Measurements from ENCODE around the gene NLRC5.
A peak's percentile ranks its signal among the peaks of the same experiment; 100 is the strongest.

Gene NLRC5, protein sequence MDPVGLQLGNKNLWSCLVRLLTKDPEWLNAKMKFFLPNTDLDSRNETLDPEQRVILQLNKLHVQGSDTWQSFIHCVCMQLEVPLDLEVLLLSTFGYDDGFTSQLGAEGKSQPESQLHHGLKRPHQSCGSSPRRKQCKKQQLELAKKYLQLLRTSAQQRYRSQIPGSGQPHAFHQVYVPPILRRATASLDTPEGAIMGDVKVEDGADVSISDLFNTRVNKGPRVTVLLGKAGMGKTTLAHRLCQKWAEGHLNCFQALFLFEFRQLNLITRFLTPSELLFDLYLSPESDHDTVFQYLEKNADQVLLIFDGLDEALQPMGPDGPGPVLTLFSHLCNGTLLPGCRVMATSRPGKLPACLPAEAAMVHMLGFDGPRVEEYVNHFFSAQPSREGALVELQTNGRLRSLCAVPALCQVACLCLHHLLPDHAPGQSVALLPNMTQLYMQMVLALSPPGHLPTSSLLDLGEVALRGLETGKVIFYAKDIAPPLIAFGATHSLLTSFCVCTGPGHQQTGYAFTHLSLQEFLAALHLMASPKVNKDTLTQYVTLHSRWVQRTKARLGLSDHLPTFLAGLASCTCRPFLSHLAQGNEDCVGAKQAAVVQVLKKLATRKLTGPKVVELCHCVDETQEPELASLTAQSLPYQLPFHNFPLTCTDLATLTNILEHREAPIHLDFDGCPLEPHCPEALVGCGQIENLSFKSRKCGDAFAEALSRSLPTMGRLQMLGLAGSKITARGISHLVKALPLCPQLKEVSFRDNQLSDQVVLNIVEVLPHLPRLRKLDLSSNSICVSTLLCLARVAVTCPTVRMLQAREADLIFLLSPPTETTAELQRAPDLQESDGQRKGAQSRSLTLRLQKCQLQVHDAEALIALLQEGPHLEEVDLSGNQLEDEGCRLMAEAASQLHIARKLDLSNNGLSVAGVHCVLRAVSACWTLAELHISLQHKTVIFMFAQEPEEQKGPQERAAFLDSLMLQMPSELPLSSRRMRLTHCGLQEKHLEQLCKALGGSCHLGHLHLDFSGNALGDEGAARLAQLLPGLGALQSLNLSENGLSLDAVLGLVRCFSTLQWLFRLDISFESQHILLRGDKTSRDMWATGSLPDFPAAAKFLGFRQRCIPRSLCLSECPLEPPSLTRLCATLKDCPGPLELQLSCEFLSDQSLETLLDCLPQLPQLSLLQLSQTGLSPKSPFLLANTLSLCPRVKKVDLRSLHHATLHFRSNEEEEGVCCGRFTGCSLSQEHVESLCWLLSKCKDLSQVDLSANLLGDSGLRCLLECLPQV (N-terminal part only)

DNA sequence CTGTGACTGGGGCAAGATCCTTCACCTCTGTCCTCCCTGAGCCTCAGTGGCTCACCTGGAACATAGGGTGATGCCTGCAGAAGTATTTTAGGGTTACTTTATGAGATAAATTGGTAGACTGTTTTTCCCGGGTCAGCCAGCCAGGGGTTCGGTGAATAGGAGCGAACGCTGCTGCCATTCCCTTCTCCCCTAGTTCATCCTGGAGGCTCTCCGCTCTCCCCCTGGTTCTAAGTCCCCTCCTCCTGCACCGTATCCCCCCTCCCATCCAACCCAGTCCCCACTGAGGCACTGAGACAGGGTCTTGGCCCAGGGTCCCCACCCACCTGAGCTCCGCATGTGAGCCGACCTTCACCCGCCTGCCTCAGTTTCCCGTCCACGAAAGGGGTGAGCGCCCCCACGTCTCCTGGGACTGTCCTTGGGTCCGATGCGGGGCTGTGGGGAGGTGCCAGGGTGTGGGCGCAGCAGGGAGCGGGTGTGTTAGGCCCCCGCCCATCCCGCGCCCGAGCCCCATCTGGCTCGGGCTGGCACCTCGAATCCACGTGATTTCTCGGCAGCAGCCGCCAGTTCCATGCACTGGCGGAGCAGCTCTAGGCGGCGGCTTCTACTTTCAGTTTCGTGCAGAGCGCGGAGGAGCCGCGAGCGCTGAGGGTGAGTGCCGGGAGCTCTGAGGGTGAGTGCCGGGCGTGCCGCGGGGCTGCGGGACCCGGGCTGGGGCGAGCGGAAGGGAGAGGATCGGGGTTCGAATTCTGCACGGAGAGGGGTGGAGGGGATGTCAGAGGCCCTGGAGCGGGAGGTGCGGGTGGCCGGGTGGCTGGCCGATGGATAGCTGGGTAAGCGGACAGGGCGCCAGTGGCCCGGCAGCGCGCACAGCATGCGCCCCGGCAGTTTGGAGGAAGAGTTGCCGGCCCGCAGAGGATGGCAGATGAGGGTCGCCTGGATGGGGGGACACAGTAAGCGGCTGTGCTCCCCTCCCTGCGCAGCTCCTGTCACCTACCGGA lies at the start of gene NLRC5:
Gene NLRC5, plus strand, starts transcription at position 610 of the 998 bp plus-strand sequence. CDS start 31,156 bp downstream, outside the sequence.
- peak; percentile 92 for DNase-seq

DNA sequence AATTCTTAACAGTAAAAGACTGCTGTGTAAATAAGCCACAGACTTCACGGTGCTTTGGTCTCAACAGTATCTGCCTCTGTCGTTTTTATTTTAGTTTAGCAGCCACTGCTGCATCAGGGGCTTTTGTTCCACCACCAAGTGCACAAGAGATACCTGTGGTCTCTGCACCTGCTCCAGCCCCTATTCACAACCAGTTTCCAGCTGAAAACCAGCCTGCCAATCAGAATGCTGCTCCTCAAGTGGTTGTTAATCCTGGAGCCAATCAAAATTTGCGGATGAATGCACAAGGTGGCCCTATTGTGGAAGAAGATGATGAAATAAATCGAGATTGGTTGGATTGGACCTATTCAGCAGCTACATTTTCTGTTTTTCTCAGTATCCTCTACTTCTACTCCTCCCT lies 49.6 kb upstream of the NLRC5 start:
- DNase-seq, result no peak

DNA sequence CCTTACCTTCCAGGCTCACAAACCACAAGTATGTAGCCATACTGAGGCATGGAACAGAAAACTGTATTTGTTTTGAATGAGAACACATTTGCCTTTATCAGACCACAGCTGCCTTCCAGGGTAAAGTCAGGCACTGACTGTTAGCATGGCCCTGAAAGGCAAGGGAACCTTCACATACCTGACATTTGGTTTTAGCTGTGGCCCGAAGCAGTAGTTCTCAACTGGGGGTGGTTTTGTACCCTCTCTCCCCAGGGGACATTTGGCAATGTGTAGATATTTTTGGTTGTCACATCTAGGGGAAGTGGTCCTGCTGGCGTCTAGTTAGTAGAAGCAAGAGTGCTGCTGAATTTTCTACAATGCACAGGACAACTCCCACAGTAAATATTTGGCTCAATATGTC lies 48.3 kb upstream of the NLRC5 start:
- no peak for DNase-seq

DNA sequence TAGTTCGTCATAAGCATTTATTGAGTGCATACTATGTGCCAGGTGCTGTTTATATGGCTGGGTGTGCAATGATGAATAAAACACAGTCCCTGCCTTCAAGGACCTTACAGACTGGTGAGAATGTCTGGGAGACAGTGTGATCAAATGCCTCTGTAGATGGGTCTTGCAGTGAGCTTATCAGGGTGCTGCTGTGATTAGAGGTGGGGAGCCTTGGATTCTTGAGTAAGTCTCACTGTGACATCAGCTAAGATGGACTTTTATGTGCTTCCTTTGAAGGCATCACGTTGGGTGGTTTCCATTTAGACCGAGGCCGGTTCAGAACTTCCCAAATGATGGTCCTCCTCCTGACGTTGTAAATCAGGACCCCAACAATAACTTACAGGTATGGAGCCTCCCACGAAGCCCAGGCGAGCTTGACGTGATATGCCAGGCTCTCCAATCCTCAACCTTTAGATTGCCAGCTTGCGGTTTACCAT lies 47.5 kb upstream of the NLRC5 start:
- DNase-seq, result no peak

DNA sequence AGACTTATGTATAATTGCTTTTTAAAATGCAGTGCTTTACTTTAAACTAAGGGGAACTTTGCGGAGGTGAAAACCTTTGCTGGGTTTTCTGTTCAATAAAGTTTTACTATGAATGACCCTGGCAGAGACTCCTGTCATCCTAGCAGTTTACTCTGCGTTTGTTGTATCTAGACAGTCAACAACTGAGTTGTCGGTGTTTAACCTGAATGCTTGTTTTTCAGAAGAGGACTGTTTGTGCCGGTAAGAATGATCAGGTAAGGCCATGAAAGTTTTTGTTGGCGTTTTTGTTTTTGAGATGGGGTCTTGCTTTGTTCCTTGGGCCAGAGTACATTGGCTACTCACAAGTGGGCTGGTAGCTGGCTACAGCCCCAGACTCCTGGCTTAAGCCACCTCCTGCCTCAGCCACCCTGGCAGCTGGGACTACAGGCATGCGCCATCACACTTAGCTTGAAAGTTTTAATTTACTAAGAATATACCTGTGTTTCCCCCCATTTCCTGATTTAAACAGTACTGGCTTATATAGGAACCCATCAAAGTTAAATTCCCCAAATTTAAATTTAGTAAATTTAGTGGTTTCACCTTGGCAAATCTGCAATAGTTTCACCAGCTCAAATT lies 45.5 kb upstream of the NLRC5 start:
- DNase-seq, result no peak

DNA sequence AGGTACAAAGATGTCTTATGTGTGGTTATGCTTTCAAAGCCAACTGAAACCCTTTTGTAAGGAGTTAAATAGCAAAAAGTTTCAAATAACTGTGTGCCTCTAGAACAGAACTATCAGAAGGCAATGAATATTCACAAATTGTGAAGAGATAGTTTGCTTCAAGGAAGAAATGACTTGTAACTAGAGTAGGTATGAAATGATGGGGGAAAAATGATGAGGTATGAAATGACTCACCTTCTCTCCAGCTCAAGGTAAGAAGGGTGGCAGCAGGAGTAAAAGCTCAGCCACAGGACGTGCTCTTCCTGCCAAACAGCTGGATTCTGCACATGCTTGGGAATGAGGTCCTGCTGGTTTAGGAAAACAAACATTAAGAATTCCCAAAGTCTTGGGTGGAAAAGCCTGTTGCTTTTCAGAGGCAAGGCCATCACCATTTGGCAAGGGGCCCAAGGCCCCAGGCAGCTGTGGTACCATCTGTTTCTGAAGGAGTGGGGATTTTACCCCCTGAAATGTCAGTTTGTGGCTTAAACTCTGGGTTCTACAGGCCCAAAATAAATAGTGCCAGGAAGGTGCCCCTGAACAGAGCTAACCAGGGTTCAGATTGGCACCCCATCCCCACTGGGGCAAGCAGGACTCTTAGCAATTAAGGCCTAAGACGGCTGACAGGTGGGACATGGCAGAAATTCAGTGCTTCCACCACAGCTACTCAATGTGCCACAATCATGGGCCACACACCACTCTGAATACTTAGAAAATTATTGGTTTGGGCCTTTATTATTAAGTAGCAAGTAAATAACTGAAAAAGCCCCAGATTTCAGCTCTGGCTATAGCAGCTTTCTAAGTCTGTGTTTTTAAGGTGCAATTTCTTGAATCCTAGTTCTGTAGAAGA lies 44.2 kb upstream of the NLRC5 start:
- no peak for DNase-seq

DNA sequence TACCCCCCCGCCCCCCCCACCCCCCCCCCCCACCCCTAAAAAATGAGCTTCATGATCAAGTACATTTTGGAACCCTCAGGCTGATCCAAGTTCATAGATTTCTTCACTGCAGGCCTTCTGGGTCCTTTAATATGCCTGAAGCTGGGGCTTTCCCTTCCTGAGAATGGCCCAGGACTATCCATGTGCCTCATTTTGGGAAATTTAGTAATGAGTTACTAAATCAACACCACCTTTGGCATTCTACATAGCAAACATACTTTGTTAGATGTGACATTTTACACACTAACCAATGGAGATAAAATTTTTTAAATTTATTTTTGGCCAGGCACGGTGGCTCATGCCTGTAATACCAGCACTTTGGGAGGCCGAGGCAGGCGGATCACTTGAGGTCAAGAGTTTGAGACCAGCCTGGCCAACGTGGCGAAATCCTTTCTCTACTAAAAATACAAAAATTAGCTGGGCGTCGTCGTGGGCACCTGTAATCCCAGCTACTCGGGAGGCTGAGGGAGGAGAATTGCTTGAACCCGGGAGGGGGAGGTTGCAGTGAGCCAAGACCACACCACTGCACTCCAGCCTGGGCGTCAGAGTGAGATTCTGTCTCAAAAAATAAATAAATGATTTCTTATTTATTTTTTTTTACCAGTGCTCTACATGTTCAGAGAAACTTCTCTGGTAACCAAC lies 43.4 kb upstream of the NLRC5 start:
- DNase-seq, result no peak

DNA sequence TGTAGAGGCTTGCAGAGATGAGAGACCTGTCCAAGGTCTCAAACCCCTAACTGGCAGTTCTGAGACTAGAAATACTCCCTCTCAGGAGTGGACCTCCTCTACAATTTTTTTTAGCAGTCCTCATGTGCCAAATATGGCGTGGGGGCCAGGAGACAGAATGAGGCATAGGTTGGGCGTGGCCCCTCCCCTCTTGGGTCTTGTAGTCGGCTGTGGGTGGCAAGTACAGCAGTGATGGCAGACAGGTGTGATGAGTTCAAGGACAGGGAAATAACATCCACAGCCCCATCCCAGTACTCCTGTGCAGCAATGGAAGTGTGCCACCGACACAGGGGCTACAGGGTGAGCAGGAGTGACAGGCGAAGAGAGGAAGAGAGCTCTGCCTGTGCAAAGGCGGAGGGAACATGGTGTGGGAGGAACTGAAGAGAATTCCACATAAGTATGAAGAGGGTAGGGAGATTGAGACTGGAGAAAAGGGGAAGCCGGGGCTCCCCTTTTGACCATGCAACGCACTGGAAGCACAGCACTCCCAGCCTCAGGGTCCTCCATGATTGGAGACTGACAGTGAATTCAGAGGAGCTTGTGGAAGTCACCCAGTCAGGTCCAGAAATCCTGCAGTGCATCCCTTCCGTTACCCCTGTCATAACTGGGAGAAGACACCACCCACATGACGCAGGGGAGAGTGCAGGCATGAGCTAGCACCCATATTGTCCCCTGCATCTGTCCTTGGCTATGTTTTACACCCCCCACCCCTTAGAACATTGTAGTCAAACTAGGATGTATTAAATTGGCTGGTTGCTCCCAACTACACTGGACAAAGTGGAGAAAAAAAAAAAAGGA lies 42.4 kb upstream of the NLRC5 start:
- no peak for DNase-seq

DNA sequence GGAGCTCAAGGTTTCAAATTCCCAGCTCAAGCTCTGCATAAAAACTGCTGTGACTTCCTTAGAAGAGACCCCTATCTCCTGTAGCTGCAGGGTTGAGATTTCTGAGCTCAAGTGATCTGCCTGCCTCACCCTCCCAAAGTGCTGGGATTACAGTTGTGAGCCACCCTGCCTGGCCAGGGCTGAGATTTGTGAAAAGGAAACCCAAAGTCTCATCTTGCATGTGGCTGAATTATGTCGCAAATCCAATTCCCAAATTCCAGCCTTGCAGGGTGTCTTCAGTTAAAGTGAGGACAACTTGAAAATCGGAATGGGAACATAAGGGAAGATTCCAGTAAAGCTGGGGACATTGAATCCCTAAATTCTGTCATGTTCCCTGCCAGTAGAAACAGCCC lies 41.8 kb upstream of the NLRC5 start:
- DNase-seq, result no peak

DNA sequence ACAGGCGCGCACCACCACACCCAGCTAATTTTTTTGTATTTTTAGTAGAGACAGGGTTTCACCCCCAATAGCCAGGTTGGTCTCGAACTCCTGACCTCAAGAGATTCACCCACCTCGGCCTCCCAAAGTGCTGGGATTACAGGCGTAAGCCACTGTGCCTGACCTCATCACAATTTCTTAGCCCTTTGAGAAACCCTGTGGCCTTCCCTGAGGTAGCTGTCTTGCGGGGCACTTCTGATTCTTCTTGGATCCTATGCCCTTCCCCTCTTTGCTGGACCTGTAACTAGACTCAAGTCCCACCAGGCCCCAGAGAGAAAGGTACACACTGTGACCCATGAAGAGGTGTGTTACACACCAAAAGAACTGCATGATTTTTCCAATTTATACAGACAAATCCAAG lies 41.1 kb upstream of the NLRC5 start:
- no peak for DNase-seq

DNA sequence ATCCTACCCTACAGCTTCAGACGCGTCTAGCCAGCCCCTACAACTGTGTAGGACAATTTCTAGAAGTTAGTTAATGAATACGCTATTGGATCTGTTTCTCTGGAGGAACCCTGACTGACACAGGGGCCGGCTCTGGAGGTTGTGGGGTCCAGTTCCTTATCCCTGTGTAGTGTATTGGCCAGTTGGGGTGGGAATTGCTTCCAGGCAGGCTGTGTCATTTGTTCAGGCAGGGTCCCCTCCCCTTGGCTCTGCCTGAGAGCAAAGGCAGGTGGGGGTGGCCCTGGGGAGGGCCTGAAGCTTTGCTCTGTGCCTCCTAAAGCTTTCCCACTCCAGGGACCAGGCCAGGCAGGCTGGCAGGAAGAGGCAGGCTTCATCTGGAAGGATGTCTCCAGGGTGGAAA lies 39.3 kb upstream of the NLRC5 start:
- no peak for DNase-seq

DNA sequence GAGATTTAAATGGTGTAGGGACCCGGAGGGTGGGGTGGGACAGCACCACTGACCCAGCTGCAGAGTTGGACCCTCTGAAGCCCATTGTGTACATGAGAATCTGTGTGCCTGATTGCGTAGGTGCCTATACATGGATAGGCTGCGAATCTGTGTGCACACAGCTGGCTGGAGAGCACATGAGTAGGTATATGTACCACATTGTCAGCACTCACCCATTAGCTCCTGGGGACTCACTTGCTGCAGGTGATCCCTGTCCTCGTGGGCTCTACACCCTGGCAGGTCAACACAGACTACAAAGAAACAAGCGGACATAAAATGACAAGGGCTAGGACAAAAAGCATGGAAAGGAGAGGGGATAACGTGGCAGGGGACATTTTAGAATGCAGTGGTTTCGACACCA lies 38.9 kb upstream of the NLRC5 start:
- no peak for DNase-seq

DNA sequence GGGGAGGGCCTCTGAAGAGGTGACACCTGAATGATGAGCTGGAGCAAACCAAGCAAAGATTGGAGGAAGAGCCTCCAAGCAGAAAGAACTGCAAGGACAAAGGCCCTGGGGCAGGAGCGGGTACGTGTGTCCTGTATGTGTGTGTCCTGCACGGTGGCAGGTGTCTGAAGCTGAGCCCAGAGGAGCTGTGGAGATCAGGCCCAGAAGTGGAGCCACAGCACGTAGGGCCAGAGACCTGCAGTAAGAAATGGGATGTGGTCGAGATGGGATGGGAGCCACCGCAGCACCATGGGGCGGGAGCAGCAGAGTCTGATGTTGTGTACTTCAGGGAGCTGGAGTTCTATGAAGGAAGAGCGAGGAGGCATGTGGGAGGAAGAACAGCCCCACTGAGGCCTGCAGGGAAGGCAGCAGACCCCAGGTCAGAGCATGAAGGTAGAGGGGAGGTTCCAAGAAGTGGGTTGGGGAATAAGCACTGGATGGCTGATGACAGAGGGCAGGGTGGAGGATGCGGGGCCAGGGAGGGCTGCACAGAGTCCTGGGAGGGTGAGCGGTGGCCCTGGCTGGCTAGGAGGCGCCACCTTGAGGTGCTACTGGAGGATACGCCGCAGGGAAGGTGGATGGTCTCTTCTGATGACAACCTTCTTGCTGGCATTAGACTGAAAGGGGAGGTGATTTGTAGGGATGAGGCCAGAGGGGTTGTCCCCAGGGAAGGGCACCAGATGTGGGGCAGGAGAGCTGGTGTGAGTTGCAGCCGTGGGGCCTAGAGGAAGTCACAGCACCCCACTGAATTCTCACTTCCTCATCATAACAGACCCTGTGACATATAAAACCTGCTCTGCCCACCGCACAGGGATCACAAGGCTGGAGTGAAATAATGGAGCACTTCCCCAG lies 38.2 kb upstream of the NLRC5 start:
- DNase-seq, result peak; percentile 56

DNA sequence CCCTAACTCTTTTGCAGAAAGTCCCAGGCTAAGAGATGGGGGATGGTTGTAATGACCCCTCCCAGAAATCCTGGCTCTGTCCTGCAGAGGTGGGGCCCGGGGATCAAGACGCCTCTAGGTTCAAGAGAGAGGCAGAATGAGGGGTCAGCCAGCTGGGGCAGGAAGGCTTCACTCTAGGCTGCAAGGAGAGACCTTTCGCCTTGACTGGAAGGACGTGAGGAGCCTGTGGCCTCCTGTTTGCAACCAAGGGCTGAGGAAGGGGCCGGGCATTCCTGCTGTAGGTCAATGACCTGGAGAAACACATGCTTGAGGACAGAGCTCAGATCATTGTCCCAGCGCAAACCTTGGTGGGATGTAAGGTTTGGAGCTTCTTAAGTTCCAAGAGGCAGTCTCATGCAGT lies 36.4 kb upstream of the NLRC5 start:
- no peak for DNase-seq

DNA sequence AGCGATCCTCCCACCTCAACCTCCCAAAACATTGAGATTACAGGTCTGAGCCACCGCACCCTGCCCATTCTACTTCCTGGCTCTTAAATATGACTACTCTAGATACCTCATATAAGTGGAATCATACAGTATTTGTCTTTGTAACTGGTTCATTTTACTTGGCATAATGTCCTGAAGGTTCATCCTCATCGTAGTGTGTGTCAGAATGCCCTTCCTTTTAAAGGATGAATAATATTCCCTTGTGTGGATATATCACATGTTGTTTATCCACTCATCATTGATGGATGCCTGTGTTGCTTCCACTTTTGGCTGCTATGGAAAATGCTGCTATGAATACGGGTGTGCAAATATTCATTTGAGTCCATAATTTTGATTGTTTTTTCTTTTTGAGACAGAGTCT lies 33.3 kb upstream of the NLRC5 start:
- DNase-seq, result no peak

DNA sequence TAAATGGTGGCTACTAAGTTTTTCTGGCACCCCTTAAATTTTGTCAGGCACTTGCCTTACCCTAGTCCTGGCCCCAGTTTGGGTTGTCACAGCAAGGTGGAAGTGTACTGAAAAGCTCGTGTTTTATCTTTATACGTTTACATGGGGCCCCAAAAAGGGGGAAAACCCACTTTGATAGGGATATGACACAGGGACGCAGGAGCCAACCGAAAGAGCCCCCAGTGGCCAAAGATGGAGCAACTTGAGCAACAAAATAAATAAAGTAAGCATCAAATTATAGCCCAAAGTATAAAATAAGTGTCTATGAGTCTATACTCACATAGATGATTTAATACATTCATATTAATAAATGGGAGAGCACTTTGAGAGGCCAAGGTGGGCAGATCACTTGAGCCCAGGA lies 32.6 kb upstream of the NLRC5 start:
- DNase-seq, result no peak

DNA sequence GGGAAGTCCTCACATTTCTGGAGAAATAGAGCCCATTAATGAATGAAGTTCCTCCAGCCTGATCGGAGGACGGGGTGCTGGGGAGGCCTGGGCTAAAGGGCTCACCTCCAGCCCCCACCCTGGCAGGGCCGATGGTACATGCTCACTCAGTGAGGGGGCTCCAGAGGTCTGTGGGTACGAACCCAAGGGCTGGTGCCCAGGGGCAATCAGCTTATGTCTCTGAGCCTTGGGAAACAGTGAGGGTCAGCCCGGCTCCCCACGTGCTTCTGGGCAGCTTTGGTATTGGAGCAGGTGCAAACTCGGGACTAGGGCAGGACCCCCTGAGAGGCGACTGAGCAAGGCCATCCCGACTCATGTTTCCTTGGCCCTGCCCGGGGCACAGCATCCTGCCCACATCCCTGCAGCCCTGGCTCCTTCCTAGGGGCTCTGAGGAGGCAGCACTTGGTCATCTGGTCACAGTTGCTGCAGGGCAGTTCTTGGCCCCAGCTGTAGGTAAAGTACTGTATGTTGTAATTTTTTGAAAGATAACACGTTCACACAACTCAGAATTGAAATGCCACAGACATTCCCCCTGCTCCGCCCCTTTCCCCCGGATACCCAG lies 28.6 kb upstream of the NLRC5 start:
- no peak for DNase-seq

Data from CD4-positive, alpha-beta T cell treated with Interleukin-12 subunit alpha and Interleukin-12 subunit beta, for 1 hour (primary cell).